SJCRH30 (cell line): ENCODE data around the gene NEUROG1. TPM values are rescaled to one million over a fixed set of nuclear protein-coding genes. Genes with fewer than 3 reads are reported as not detected.
"Not testable (repeated sequence)": the region's sequence is repeated elsewhere in the genome, so short reads cannot be mapped to it uniquely, and the experiment has no call there.

Experiments
- DNase-seq, 2 experiments: peaks; one replicate each; pipeline ENCODE4 v3.0.0-alpha.2; 2015 to 2020
- H3K27ac ChIP-seq: fragments of 250-450 bp; sonication (Bioruptor Pico); 2 replicates; pipeline ENCODE4 v1.5.1; 2020; ENCODE audit warnings: mild to moderate bottlenecking, moderate library complexity
- H3K27me3 ChIP-seq: fragments of 250-450 bp; sonication (Bioruptor Pico); 2 replicates; pipeline ENCODE4 v1.5.1; 2020; ENCODE audit warnings: mild to moderate bottlenecking, moderate library complexity
- H3K36me3 ChIP-seq: fragments of 250-450 bp; sonication (Bioruptor Pico); 2 replicates; pipeline ENCODE4 v1.5.1; 2020; ENCODE audit warnings: mild to moderate bottlenecking, moderate library complexity
- H3K4me1 ChIP-seq: fragments of 250-450 bp; sonication (Bioruptor Pico); 2 replicates; pipeline ENCODE4 v1.5.1; 2020; ENCODE audit warnings: mild to moderate bottlenecking, moderate library complexity
- H3K4me3 ChIP-seq: fragments of 250-450 bp; sonication (Bioruptor Pico); 2 replicates; pipeline ENCODE4 v1.5.1; 2020; ENCODE audit warnings: mild to moderate bottlenecking, moderate library complexity
- H3K9me3 ChIP-seq: fragments of 250-450 bp; sonication (Bioruptor Pico); replicated peaks from 2 replicates; pipeline ENCODE4 v1.5.1; 2020; ENCODE audit warnings: mild to moderate bottlenecking, moderate library complexity
- total RNA-seq: library from RNA; depleted of rRNA; stranded (reverse); fragments of >200 nt; shearing (Covaris generic); gene quantifications from 2 replicates; pipeline ENCODE4 v1.2.3, GENCODE V29; 2014

The NEUROG1 gene
- total RNA-seq, 1 experiment from 2014 or later = not detected

DNA sequence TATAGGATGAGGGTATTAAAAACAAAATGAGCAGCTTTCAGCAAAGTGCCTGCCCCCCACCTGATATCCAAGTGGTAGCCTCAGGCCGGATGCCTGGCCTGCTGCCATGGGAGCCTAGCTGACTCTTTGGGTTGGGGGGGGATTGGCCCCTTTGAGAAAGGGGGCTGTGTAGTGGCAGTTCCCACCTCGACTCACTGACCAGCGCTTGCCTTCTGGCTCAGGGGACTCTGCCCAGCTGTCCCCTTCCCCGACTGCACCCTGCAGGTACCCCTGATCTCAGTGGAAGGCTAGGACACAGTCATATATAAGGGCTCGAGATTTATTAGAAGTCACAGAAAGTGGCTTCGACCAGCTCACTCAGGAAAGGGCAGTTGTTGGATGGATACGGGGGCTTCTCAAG, 1.5 kb upstream of the NEUROG1 start:
- no peak for DNase-seq
- Histone ChIP-seq H3K27me3 (0 out of 2 replicates have a peak, but pooled peaks cover 8% of the 10 kb centered on the region), H3K9me3 (no peaks in the 10 kb centered on the region)

DNA sequence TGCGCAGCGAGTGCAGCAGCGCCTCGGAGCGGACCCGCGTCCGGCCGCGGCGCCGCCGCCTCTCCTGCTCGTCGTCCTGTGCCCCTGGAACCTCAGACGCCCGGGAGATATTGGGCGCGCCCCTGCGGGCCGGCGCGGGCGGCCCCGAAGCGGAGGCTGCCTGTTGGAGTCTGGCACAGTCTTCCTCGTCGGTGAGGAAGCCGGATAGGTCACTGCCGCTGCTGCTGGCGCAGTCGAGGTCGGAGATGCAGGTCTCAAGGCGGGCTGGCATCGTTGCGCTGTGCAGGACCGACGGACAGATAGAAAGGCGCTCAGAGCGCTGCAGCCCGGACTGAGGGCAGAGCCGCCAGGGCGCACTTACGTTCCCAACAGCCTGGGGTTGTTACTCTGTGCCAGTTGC, 344 bp downstream of the NEUROG1 start:
- Histone ChIP-seq H3K36me3 (no peaks in the 10 kb centered on the region), H3K9me3 (no peaks in the 10 kb centered on the region), H3K27me3 (0 out of 2 replicates have a peak, but pooled peaks cover 4% of the 10 kb centered on the region), H3K27ac (no peak overlapping the region), H3K4me3 (no peak overlapping the region), H3K4me1 (no peaks in the 10 kb centered on the region)
- no peak for DNase-seq

More for the DNA sequence above, 1.5 kb upstream of the NEUROG1 start:
- no peak overlapping the region for H3K4me3 ChIP-seq
- H3K4me1 ChIP-seq = 0 out of 2 replicates have a peak, but pooled peaks cover 2% of the 10 kb centered on the region
- H3K36me3 ChIP-seq = no peaks in the 10 kb centered on the region
- H3K27ac ChIP-seq = no peak overlapping the region

DNA sequence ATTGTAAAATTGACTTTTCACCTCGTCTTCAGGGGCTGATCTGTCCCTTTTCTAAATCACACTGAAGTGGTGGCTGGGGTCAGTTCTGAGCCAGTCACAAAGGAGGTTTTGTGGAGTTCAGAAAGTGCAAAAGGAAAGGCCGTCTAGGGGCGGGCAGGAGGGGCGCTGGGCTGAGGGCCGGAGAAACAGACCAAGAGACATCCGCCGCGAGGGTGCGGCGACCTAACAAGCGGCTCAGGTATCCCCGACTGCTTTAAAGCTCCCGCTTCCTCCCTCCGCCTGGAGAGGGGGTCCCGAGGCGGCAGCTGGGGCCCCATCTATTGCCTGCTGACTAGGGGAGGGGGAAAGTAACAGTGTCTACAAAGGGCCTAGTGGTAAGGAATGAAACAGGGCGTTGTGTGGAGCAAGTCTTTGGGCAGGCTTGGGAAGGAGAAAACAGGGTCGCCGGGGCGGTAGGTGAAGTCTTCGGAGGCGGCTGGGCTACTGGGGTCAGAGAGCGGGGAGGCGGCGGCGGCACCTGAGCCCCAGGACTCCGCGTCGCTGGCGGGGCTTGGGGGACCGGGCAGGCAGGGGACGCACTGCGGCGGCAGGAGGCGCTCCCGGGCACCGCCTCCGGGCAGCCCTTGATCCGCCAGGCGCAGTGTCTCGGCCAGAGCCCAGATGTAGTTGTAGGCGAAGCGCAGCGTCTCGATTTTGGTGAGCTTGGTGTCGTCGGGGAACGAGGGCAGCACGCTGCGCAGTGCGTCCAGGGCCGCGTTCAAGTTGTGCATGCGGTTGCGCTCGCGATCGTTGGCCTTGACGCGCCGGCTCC, 950 bp downstream of the NEUROG1 start:
- no peak overlapping the region for H3K4me3 ChIP-seq
- no peak for DNase-seq
- H3K36me3 ChIP-seq = no peaks in the 10 kb centered on the region
- no peaks in the 10 kb centered on the region for H3K9me3 ChIP-seq
- H3K27me3 ChIP-seq = 0 out of 2 replicates have a peak, but pooled peaks cover 4% of the 10 kb centered on the region
- H3K27ac ChIP-seq = no peak overlapping the region
- H3K4me1 ChIP-seq = no peaks in the 10 kb centered on the region

DNA sequence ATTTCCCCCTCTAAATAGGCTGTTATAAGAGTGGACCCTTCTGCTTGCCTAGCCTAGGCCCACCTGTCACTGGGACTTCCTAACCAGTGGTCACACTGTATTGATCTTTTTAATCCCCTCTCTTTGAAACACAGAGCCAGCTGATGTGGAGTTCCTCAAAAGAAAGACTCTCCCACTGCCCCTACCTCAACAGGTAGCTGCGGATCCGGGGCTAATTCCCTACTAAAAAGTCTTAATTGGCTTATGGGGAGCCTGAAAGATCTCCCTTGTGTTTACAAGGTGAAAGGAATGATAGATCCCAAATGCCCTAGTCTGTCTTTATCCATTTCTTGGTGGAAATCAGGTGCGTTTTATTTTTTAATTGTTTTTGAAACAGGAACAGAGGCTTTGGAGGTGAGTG, 2.0 kb downstream of the NEUROG1 start:
- Histone ChIP-seq H3K4me3 (no peak overlapping the region), H3K9me3 (no peaks in the 10 kb centered on the region), H3K4me1 (no peaks in the 10 kb centered on the region), H3K36me3 (no peaks in the 10 kb centered on the region), H3K27me3 (0 out of 2 replicates have a peak, but pooled peaks cover 4% of the 10 kb centered on the region), H3K27ac (no peak overlapping the region)
- peak in 1 of 2 experiments; percentile 15 for DNase-seq

DNA sequence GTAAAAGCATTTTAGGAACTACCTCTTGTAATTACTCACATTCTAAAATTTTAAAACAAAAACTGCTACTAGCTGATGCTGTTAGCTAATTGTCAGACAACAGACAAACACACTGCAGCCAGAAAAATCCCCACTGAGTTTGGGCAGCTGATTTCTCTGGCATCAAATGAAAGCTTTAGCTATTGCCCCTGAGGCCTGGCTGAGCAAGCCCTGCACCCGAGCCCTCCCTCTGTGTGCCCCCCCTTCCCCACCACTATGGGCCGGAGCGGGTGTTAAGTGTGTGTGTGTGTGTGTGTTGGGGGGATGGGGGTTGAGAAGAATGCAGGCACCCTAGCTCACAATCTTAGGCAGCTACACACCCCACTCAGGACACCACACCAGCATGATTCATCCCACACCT, 2.4 kb downstream of the NEUROG1 start:
- Histone ChIP-seq H3K9me3 (no peaks in the 10 kb centered on the region), H3K4me3 (no peak overlapping the region), H3K4me1 (no peaks in the 10 kb centered on the region), H3K27me3 (0 out of 2 replicates have a peak, but pooled peaks cover 4% of the 10 kb centered on the region), H3K36me3 (no peaks in the 10 kb centered on the region), H3K27ac (no peak overlapping the region)
- DNase-seq = peak in 1 of 2 experiments; percentile 25

DNA sequence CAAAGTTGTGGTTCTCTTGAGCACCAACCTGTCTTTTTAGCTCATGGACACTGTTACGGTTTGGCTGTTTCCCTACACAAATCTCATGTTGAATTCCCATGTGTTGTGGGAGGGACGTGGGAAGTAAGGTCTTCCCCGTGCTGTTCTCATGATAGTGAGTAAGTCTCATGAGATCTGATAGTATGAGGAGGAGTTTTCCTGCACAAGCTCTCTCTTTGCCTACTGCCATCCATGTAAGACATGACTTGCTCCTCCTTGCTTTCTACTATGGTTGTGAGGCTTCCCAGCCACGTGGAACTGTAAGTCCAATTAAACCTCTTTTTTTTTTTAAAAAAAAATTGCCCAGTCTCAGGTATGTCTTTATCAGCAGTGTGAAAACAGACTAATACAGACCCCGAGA, 6.2 kb downstream of the NEUROG1 start:
- not testable (repeated sequence) for DNase-seq, H3K9me3 ChIP-seq, H3K4me3 ChIP-seq, H3K36me3 ChIP-seq, H3K4me1 ChIP-seq, H3K27ac ChIP-seq, H3K27me3 ChIP-seq

DNA sequence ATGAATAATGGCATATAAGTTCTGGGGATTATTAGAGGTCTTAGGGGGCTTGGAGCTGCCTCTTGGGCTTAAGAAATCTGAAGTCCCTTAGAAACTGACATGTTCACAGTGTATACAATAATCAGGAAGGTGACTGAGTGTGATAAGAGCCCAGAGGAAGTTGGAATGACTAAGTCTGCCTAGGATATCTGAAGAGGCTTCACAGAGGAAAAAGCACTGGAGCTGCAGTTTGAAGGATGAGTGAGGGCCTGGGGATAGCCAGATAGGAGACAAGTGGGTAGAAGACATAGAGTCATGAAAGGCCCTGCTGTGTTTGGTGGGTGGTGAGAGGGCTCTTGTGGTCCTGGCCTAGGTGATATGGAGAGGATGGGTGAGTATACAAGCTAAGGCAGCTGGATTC, 8.8 kb downstream of the NEUROG1 start:
- no peak overlapping the region for H3K4me3 ChIP-seq
- H3K9me3 ChIP-seq = no peaks in the 10 kb centered on the region
- H3K36me3 ChIP-seq = no peaks in the 10 kb centered on the region
- DNase-seq = no peak
- no peaks in the 10 kb centered on the region for H3K4me1 ChIP-seq
- H3K27me3 ChIP-seq = no peaks in the 10 kb centered on the region
- H3K27ac ChIP-seq = no peak overlapping the region

DNA sequence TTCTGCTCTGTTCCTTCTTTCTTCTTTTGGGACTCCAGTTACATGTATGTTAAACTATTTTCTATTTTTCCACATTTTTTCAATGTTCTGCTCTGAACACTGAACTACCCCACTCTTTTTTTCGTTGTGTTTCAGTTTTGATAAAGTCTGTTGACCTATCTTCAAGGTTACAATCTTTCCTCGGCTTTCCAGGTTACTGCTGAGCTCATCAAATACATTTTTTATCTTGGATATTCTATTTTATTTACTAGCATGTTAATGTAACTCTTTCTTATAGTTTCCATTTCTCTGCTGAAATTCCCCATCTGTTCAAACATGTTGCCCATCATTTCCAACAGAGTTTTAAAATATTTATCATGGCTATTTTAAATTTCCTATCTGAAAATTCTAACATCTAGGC, 13.8 kb downstream of the NEUROG1 start:
- DNase-seq = no peak
- no peaks in the 10 kb centered on the region for H3K36me3 ChIP-seq
- H3K27me3 ChIP-seq = no peaks in the 10 kb centered on the region; the same call in 1 of the 2 replicates
- H3K9me3 ChIP-seq = no peaks in the 10 kb centered on the region
- no peak overlapping the region for H3K4me3 ChIP-seq
- H3K4me1 ChIP-seq = no peaks in the 10 kb centered on the region
- H3K27ac ChIP-seq = no peak overlapping the region

DNA sequence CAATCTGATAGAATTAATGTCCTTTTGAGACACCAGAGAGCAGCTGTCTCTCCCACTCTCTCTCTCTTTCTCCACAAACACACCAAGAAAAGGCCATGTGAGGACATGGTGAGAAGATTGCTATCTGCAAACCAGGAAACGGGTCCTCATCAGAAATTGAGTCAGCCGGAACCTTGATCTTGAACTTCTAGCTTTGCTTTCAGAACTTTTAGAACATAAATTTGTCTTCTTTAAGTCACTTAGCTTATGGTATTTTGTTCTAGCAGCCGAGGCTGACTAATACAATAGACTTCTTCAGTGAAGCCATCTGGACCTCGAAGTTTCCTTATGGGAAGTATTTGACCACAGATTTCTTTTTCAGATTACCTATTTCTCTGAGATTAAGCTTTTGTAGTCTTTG, 18.1 kb downstream of the NEUROG1 start:
- Histone ChIP-seq H3K4me3 (no peak overlapping the region), H3K36me3 (no peaks in the 10 kb centered on the region), H3K4me1 (no peaks in the 10 kb centered on the region), H3K27ac (no peak overlapping the region), H3K27me3 (no peaks in the 10 kb centered on the region; the same call in 1 of the 2 replicates), H3K9me3 (no peaks in the 10 kb centered on the region)
- DNase-seq = peak in 1 of 2 experiments; percentile 12

DNA sequence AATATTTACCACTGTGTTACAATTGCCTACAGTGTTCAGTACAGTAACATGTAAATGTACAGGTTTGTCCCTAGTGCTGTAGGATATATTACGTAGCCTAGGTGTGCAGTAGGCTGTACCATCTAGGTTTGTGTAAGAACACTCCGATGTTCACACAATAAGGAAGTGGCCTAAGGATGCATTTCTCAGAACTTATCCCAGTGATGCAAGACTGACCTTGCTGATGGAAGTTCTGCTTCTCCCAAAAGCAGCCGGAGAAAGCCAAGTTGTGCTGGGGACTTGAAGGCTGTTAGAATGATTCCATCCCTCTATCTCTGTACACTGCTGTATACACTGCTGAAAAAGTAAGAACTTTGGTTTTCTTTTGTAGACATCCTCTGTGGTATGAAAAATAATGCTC, 21.6 kb downstream of the NEUROG1 start:
- Histone ChIP-seq H3K36me3 (no peaks in the 10 kb centered on the region), H3K9me3 (no peaks in the 10 kb centered on the region), H3K27ac (no peak overlapping the region), H3K4me1 (peaks cover 1% of the 10 kb centered on the region), H3K27me3 (peaks cover 3% of the 10 kb centered on the region), H3K4me3 (no peak overlapping the region)
- DNase-seq = no peak

DNA sequence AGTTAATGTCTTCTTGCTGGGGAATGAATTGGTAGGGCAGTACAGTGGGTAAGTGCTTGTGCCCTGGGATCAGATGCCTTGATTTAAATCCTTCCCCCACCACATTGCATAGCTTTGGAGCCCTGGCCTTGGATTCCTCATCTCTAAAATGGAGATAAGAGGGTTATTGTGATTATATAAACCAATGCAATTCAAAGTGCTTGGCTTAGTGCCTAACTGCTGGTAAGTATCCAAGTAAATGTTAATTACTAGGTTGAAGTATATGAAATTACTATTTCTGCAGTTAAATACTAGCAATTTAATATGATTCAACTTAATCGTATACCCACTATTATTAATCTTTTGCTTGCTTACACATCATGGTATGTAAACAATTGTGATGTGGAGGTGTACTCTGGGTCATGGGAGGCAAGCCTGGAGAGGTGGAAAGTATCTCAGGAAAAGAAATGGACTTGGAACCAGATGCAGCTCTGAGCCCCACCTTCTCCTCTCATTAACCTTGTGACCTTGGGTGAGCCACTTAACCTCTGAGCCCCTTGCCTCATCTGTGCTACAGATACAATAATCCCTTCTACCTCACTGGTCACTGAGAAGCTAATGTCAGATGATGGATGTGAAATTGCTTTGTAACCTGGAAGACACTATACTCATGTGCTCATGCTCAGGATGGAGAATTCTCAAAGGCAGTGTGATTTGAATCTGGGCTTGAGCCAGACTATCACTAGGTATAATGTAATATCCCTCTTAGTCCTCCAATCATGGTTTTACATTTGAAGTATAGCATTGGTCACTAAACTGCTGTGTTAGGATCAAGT, 23.8 kb downstream of the NEUROG1 start:
- Histone ChIP-seq H3K4me1 (peaks cover 10% of the 10 kb centered on the region), H3K9me3 (no peaks in the 10 kb centered on the region)
- no peak for DNase-seq

DNA sequence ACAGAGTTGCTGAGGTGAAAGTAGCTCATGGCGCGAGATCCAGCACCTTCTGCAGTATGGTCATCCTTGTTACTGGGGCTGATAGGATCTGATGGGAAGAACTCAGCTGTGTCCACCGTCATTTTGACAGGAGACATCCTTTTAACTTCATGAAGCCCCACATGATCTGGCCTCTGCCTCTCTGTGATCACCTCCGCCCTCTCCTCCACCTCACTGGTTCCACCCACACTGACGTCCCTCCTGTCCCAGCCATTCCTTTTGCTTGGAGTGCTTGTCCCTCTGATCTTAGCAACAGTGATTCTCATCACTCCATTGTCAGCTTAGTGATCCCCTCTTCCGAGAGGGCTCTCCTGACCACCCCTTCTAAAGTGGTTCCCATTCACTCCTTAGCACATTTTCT, 25.8 kb downstream of the NEUROG1 start:
- DNase-seq = no peak
- peaks cover 10% of the 10 kb centered on the region for H3K4me1 ChIP-seq
- H3K4me3 ChIP-seq = no peak overlapping the region
- H3K36me3 ChIP-seq = no peaks in the 10 kb centered on the region
- H3K27me3 ChIP-seq = peaks cover 14% of the 10 kb centered on the region
- no peak overlapping the region for H3K27ac ChIP-seq
- H3K9me3 ChIP-seq = no peaks in the 10 kb centered on the region

More for the DNA sequence above, 23.8 kb downstream of the NEUROG1 start:
- H3K27me3 ChIP-seq = peaks cover 14% of the 10 kb centered on the region
- H3K36me3 ChIP-seq = no peaks in the 10 kb centered on the region
- no peak overlapping the region for H3K27ac ChIP-seq
- no peak overlapping the region for H3K4me3 ChIP-seq

DNA sequence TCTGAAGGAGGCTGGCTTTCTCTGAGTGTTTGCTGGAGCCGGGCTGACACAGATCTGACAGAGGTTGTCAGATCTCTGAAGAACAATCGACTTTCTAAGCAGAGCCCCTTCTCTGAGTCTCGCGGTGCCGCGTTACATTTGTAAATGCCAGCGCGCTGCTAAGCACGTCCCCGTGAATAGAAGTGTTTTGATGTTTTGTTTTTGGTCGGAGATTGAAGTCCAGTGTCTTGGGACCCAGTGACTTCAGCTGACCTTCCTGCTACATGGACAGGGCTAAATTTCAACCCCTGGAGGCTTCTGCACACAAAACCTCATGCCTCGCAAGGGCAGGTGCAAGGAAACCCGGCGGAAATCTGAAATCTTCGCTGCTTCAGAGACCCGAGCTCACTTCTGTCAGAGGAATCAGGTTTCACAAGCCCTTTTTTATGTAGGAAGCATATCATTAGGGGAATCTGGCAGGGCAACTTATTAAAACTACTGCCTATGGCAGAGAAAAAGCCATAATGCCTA, 27.2 kb downstream of the NEUROG1 start:
- H3K9me3 ChIP-seq = no peaks in the 10 kb centered on the region
- no peaks in the 10 kb centered on the region for H3K36me3 ChIP-seq
- peaks cover 14% of the 10 kb centered on the region for H3K27me3 ChIP-seq
- H3K27ac ChIP-seq = no peak overlapping the region
- peak in 1 of 2 experiments; percentile 53 for DNase-seq
- H3K4me3 ChIP-seq = no peak overlapping the region
- H3K4me1 ChIP-seq = peaks cover 10% of the 10 kb centered on the region

DNA sequence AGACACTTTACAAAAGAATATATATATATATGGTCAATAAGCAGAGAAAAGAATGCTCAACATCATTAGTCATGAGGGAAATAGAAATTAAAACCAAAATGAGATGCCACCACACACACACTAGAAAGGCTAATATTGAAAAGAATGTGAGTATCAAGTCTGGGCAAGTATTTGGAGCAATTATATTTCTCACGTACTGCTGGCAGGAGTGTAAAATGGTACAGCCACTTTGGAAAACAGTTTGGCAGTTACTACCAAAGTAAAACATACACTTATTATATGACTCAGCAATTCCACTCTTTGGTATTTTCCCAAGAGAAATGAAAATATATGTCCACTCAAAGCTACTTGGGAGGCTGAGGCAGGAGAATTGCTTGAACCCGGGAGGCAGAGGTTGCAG, 29.8 kb downstream of the NEUROG1 start:
- peaks cover 10% of the 10 kb centered on the region for H3K4me1 ChIP-seq
- H3K27me3 ChIP-seq = peaks cover 17% of the 10 kb centered on the region
- H3K4me3 ChIP-seq = no peak overlapping the region
- H3K36me3 ChIP-seq = no peaks in the 10 kb centered on the region
- DNase-seq = no peak
- H3K9me3 ChIP-seq = no peaks in the 10 kb centered on the region
- H3K27ac ChIP-seq = no peak overlapping the region

DNA sequence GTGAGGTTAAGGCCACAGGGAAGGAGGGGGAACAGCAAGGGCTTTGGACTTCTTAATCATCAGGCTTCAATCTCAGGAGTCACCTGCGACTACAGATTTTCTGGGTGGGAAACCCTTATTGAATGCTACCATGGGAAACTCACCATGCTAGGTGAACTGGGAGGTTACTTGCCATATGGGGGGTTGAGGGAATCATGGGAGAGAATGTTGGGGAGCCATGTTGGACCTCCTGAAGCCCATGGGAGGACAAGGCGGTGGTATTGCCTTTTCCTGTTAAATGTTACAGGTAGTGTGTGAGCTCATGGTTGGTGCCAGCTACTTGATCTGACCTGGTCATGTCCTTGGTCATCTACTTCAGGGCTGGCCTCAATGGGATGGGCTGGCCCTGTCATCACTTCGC, 31.4 kb downstream of the NEUROG1 start:
- Histone ChIP-seq H3K36me3 (no peaks in the 10 kb centered on the region), H3K4me1 (peaks cover 10% of the 10 kb centered on the region), H3K4me3 (no peak overlapping the region), H3K9me3 (no peaks in the 10 kb centered on the region), H3K27me3 (peaks cover 17% of the 10 kb centered on the region), H3K27ac (no peak overlapping the region)
- DNase-seq = no peak
